Mammary epithelial cell (primary cell): ENCODE results near the gene MARCHF2.

Experiments used
- EZH2 ChIP-seq: IDR thresholded peaks from 2 replicates; pipeline ENCODE4 v1.6.1; 2012; ENCODE audit warnings: low read length, inconsistent platforms, borderline replicate concordance
- TF ChIP-seq, protein P1 (sequence below), 2 donors: IDR thresholded peaks in 1 of 2; conservative IDR thresholded peaks in 1 of 2; 2 replicates each; pipeline ENCODE4 v1.5.1; 2011 to 2012; ENCODE audit warnings: inconsistent platforms in 2 of 2, low read length in 2 of 2, mild to moderate bottlenecking in 2 of 2, control low read depth in 1 of 2, low read depth in 1 of 2; ENCODE audit not compliant: insufficient read depth in 1 of 2; ENCODE audit errors: extremely low read depth in 1 of 2

- TF ChIP-seq, protein P1, sequence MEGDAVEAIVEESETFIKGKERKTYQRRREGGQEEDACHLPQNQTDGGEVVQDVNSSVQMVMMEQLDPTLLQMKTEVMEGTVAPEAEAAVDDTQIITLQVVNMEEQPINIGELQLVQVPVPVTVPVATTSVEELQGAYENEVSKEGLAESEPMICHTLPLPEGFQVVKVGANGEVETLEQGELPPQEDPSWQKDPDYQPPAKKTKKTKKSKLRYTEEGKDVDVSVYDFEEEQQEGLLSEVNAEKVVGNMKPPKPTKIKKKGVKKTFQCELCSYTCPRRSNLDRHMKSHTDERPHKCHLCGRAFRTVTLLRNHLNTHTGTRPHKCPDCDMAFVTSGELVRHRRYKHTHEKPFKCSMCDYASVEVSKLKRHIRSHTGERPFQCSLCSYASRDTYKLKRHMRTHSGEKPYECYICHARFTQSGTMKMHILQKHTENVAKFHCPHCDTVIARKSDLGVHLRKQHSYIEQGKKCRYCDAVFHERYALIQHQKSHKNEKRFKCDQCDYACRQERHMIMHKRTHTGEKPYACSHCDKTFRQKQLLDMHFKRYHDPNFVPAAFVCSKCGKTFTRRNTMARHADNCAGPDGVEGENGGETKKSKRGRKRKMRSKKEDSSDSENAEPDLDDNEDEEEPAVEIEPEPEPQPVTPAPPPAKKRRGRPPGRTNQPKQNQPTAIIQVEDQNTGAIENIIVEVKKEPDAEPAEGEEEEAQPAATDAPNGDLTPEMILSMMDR (conservative IDR thresholded peaks at IDR 0.05 in 1 of 2, IDR thresholded peaks at IDR 0.05 in 1 of 2; ENCODE audit: extremely low read depth in 1 of 2, insufficient read depth in 1 of 2, low read depth in 1 of 2, low read length in 2 of 2): no peak
- no peak for TF ChIP-seq EZH2
These were observed 70.1 kb downstream of the MARCHF2 start for GRCh38 chr19:8483165-8483564.
